HG03139 (cell line): ENCODE measurements around the gene CEP170.

ENCODE experiments used
- ATAC-seq: cut with Tn5 transposase; IDR thresholded peaks from one replicate; pipeline ENCODE4 v1.9.1; 2021; ENCODE audit not compliant: unreplicated experiment

The CEP170 gene

GRCh38 chr1:243254927-243255790 is at the start of gene CEP170:
CEP170 (minus strand) TSS chr1:243255281; CDS start chr1:243225280, 30,001 bp downstream.
- peak; percentile 37 for ATAC-seq

GRCh38 chr1:243301059-243301458 is 46.0 kb upstream of the CEP170 start:
- no peak for ATAC-seq

DNA sequence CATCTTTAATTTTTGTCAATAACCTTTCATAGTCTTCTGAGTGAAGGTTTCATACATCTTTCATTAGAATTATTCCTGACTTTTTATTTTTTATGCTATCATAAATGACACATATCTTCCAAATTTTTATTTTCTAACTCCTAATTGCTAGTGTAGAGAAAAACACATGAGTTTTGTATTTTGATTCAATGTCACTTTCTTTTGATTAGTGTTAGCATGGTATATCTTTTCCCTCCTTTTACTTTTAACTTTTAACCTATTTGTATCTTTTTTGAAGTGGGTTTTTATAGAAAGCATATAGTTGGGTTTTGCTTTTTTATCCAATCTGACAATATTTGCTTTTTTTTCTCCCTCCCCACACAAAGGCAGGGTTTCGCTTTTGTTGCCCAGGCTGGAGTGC is 44.0 kb upstream of the CEP170 start:
- ATAC-seq: no peak

DNA sequence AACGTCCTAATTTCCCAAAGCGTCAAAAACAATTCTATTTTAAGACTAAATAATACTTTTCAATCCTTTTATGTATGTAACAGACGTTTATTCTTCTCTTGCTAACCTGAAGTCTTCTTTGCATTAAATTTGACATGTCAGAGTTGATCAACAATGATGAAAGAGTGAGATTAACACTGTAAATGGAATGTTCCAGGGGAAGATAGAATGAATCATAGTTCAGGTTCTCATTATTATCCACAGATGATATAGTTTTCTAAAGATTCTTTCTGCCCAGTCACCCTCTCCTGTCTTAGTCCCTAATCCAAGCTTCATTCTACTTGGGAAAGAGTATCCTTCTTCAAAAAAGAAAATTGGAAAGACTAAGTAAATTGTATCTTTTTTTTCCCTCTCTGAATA is 39.6 kb upstream of the CEP170 start:
- no peak for ATAC-seq

DNA sequence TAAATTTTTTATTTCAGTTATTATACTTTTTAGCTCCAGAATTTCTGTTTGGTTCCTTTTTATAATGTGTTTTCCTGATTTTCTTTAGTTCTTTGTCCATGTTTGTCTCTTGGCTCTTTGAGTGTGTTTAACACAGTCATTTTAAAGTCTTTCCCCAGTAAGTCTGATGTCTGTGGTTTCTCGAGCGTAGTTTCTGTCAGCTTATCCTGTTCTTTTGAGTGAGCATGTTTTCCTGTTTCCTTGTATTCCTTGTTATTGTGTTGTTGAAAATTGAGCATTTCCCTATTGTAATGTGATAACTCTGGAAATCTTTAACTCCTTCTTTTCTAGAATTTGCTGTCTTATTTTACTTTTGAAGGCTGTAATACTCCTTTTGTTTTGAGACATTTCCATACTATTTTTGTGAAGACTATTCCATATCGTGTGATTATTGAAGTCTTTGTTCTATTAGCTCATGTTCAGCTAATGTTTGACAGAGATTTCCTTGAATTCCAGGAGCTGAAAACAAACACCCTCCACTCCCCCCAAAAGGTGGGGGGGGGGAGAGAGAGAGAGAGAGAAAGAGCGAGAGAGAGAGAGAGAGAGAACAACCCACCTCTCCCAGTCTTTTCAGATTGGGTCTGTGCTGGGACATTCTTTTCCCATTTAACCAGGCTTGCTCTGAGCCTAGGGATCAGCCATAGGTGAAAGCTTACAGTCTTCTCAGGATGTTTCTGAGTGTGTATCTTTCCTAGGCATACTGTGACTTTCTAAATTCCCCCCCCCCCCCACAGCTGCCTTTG is 39.1 kb upstream of the CEP170 start:
- ATAC-seq: no peak

DNA sequence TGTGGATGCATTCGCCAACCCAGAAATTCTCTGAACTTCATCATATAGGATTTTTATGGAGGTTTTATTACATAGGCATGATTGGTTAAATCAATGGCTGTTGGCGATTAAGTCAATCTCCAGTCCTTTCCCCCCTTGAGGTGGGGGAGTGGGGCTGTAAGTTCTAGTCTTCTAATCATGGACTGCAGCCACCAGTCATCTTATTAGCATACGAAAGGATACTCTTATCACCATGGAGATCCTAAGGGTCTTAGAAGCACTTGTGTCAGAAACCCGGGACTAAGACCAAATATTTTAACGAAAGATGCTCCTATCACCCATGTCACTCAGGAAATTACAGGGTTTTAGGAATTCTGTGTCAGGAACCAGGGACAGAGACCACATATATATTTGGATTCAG is 37.0 kb upstream of the CEP170 start:
- ATAC-seq: no peak

- no peak for ATAC-seq
Measured at GRCh38 chr1:243291292-243291691, 36.2 kb upstream of the CEP170 start.

- ATAC-seq: no peak
Measured at GRCh38 chr1:243288062-243288461, 33.0 kb upstream of the CEP170 start.

GRCh38 chr1:243287652-243288051 is 32.6 kb upstream of the CEP170 start:
- peak; percentile 95 for ATAC-seq

GRCh38 chr1:243287123-243287460 is 32.0 kb upstream of the CEP170 start:
- ATAC-seq: no peak

DNA sequence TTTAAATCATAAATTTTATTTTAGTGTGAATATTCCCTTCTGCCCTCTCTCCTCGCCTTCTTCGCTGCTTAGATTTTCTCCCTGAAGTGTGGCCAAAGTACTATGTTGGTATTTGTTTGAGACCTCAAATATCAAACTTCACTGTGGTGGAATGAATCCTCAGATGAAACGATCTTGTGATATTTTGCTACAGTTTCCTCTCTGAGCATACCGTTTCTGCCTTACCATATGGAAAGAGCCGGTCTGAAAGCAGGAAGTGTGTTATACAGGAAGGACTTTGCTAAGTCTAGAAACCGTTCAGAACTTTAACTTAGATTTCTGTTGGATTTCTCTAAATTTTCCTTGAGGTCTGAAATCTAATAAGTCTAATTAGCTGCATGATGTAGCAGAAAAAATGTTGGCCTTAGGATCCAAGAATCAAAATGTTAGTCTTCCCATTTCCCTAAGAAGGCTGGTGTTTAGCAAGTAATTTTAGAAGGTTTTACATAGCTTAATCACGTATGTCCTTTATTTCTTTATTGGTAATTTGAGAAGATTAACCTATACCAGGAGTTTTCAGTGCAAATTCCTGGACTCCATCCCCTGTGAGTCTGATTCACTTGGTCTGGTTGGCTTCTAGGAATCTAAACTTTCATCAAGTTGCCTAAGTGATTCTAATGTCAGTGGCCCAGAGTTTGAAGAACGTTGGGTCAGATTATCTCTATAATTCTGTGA is 31.5 kb upstream of the CEP170 start:
- ATAC-seq: no peak

DNA sequence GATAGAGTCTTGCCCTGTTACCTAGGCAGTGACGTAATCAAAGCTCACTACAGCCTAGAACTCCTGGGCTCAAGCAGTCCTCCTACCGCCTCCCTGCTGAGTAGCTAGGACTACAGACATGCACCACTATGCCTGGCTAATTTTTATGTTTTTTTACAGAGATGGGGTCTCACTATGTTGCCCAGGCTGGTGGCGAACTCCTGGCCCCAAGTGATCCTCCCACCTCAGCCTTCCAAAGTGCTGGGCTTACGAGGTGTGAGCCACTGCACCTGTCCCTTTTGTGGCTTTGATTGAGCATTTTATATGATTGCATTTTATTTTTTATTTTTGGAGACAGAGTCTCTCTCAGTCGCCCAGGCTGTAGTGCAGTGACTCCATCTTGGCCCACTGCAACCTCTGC is 26.6 kb upstream of the CEP170 start:
- ATAC-seq: no peak

DNA sequence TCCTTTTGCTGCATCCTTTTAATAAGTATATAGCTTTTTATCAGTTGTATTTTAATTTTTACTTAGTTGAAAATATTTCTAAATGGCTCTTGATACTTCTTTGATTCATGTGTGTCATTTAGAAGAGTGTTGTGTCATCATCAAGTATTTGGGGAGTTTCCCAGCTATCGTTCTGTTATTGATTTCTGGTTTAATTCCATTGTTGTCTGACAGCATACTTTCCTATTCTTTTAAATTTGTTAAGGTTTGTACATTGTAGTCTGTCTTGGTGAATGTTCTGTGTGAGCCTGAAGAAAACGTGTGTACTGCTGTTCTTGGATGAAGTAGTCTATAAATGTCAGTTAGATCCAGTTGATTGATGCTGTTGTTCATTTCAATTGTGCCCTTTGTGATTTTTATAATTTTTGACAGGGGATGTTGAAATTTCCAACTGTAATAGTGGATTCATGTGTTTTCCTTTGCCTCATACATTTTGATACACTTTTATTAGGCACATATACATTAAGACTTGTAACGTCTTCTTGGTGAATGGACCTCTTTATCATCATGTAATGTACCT is 25.6 kb upstream of the CEP170 start:
- ATAC-seq: no peak

- no peak for ATAC-seq
Measured at GRCh38 chr1:243275316-243275715, 20.2 kb upstream of the CEP170 start.

DNA sequence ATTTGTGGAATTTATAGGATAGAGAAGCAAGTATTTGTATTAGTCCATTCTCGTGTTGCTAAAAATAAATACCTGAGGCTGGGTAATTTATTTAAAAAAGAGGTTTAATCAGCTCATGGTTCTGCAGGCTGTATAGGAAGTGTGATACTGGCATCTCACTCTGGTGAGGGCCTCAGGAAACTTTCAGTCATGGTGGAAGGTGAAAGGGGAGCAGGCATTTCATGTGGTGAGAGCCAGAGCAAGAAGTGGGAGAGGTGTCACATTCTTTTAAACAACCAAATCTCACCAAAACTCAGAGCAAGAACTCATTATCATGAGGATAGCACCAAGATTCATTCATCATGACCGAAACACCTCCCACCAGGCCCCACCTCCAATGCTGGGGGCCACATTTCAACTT is 18.9 kb upstream of the CEP170 start:
- ATAC-seq: no peak

DNA sequence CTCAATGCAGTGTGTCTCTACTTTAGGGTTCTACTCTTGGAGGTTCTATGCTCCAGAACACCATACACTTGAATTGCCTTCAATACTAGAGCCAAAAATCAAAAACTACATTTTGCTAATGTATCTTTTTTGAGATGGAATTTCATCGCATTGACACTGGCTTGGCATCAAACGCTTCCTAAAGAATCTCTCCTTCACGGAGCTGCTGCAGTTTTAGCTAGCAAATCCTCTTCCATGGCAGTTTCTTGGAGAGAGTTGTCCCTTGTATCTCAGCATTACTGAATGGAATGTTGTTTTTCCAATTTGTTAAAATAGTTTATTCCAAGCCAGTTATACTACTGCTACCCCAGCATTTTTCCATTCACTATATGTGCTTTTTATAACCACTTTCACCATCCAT is 18.4 kb upstream of the CEP170 start:
- no peak for ATAC-seq

GRCh38 chr1:243272401-243272800 is 17.3 kb upstream of the CEP170 start:
- ATAC-seq: no peak

DNA sequence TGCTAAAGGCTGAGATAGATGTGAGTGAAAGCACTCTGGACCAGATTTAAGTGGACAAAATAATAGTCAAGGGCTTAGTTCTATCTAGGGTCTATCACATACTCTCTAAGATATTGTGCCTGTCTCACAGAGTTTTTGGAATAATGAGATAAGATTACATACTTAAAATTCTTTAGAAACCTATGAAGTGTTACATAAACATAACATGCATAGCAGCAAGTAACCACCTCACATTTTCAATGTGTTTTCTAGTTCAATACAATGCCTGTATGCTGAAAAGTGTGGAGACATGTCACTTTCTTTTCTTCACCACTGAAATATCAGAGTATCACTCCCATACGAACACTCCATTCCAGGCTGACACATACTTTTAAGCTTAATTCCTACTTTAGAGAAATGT is 16.9 kb upstream of the CEP170 start:
- ATAC-seq: no peak

- no peak for ATAC-seq
Measured at GRCh38 chr1:243270097-243270864, 15.2 kb upstream of the CEP170 start.

DNA sequence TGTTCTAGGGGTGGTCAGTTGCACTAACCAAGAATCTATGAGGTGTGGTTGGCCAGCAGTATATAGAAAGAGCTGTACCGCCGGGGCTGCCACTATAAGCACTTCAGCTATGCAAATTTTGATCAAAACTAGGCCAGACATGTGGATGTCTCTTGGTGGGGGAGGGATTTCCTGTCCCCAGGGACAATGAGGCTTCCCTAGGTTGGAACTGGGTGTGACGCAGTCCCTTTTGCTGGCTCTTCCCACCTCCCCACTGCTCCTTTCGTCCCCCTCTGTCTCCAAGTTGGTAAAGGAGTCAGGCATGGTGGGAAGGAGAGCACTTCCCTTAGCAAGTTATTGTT is 14.3 kb upstream of the CEP170 start:
- no peak for ATAC-seq
